Frontal cortex (tissue), 4 donors: ENCODE data around the gene MRGPRD. TPM values are rescaled to one million over a fixed set of nuclear protein-coding genes. Genes with fewer than 3 reads are reported as not detected.

Experiments
- DNase-seq, 2 donors: peaks; one replicate each; pipeline ENCODE4 v3.0.0; 2012; ENCODE audit warnings: low spot score in 2 of 2
- FAIRE-seq: peaks from 2 replicates; lab custom pipeline; 2012; peaks lifted over from hg19 to GRCh38; lab: Jason Lieb, UNC
- total RNA-seq: library from RNA; depleted of rRNA; stranded (reverse); fragments of >200 nt; gene quantifications from one replicate; pipeline ENCODE4 v1.2.3, GENCODE V29; 2014
- donor health status: control.
- donor health status: control.
- donor health status: control.

The MRGPRD gene
- total RNA-seq, 1 donor from 2014 or later: not detected

DNA sequence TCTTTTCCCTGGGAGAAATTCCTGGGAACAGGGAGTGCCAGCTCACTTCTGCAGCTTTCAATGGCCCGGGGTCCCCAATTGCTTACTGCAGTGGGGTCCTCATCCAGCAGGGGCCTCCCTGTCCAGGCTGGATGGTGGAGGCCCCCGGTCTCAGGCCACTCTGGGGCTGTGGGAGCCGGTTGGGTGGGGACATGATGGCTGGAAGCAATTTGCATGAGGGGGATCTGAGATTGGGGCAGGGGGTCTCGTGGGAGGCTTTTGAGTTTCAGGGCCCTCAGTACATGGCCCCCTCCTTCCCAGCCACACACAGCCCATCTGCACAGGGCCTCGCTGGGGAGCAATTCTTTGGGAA is 25.2 kb downstream of the MRGPRD start:
- no peak for DNase-seq
- FAIRE-seq: no peak

DNA sequence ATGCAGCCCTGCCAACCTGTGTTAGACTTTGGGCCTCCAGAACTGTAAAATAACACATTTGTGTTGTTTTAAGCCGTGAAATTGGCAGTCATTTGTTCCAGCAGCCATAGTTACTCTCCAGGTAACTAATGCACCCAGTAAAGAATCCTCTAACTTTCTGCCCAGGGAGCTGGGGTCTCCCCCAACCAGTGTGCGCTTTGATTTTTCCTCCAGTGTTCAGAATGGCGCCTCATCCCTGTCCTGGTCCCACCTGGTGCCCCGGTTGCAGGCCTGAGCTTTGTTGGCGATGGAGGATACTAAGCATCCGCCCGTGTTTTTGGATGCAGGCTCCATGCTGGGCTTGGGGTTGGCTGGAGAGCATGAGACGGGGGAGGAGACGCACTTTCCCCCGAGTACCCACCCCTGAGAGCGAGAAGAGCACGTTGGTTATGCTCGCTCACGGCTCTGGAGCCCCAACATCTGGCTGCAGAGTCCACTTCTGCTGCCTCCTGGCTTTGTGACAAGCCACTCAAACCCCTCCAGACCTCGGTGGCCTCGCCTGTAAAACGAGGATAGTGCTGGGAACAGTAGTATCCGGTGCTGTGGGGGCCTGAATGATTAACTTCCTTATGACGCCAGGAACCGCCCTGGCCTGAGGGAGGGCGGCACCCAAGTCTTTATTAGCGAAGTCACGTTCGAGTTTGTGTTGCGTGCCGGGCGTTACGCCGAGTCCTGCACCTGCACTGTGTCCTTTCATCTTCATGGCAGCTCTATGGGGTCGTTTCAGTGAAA is 25.8 kb downstream of the MRGPRD start:
- no peak for DNase-seq

DNA sequence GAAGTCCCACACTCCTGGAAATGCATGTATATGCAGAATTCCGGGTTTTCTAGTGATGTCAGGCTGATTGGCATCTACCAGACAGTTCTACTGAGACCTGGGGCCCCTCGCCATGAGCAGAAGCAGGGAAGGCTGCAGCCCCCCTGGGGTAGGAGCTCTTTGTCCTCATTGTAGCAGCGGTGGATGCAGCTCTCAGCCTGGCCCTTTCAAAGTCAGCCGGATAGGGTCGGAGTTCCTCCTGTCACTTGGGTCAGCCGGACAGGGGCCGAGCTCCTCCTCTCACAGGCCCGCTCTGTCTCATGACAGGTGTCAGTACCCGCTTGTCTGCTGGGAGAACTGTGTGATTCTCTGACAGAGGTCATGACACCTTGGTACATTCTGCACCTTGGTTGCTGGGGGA is 30.0 kb downstream of the MRGPRD start:
- no peak for DNase-seq
- no peak for FAIRE-seq

More for the DNA sequence above, 25.8 kb downstream of the MRGPRD start:
- FAIRE-seq: no peak

DNA sequence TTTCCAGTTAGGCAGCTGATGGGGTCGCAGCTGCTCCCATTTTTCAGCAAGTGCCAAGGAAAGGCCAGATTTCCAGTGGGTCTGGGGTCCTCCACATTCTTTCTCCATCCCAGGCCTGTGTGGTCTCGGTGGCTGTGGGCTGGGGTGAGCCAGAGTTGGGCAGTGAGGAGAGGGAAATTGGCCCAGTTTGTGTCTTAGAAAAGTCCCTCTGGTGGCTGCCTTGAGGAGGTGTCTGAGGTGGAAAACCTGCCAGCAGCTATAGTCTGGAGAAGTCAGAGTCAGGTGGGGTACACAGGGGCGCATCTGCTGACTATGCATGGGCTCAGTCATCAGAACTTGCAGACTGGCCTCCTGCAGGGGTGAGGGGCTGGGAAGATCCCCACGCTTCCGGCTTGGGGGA is 30.5 kb downstream of the MRGPRD start:
- DNase-seq: no peak
- no peak for FAIRE-seq

DNA sequence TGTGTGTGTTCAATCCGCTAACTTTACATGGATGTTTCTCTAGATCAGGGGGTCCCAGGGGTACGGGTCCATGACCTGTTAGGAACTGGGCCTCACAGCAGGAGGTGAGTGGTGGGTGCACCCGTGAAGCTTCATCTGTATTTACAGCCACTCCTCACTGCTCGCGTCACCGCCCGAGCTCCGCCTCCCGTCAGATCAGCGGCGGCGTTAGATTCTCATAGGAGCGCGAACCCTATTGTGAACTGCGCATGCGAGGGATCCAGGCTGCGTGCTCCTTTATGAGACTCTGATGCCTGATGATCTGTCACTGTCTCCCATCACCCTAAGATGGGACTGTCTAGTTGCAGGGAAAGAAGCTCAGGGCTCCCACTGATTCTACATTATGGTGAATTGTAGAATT is 31.9 kb downstream of the MRGPRD start:
- FAIRE-seq (no peak), DNase-seq (no peak)

DNA sequence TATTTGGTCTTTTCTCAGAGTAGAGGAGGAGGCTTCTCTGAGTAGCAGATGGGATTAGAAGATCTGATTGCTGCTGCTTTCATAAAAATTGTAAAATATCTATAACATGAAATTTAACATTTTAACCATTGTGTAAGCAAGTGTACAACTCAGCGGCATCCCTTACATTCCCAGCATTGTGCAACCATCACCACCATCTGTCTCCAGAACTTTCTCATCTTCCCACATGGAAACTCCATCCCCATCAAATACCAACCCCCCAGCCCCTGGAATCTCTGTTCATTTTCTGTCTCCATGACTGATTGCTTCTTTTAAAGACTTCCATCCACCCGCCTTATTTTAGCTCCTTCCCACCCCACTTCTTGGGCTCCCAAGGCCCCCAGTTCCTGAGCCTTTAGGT is 32.3 kb downstream of the MRGPRD start:
- DNase-seq (no peak), FAIRE-seq (no peak)

DNA sequence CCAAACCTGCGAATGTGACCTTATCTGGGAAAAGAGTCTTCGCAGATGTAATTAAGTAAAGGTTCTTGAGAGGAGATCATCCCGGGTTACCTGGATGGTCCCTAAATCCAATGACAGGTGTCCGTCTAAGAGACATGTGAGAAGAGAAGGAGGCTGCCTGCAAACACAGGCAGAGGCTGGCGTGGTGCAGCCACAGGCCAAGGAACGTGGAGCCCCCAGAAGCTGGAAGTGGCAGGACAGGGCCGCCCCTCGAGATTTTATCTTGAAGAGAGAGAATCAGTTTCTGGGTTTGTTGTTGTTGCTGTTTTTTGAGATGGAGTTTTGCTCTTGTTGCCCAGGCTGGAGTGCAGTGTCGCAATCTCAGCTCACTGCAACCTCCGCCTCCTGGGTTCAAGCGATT is 33.6 kb downstream of the MRGPRD start:
- FAIRE-seq: no peak
- no peak for DNase-seq

DNA sequence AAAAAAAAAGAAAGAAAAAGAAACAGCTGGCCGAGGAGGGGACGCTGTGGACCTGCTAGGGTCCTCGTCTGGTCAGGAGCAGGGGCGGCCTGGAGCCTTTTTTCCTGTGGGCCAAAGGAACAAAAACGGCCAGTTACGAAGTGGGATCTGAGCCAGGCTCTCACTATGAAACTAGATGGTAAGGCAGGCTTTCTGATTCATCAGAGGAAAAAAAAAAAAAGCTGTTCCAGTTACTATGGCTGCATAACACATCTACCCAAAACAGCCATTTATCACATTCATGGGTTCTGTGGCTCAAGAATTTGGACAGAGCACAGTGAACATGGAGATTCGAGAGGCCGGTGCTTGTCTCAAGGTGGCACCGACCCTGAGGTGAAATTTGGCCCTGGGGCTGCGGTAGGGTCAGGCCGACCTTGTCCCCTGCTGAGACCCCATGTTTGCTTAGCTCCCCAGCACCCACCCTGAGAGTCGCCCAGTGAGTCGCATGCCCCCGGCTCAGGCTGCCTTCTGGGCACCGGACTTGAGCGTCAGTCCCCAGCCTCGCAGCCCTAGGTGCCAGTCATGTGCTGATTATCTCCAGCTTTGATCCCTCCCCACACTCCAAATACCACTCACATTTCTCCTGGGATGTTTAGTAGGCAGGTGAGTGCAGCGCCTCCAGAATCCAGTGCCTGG is 34.2 kb downstream of the MRGPRD start:
- DNase-seq (peak in 1 of 2 donors; percentile 53), FAIRE-seq (no peak)

DNA sequence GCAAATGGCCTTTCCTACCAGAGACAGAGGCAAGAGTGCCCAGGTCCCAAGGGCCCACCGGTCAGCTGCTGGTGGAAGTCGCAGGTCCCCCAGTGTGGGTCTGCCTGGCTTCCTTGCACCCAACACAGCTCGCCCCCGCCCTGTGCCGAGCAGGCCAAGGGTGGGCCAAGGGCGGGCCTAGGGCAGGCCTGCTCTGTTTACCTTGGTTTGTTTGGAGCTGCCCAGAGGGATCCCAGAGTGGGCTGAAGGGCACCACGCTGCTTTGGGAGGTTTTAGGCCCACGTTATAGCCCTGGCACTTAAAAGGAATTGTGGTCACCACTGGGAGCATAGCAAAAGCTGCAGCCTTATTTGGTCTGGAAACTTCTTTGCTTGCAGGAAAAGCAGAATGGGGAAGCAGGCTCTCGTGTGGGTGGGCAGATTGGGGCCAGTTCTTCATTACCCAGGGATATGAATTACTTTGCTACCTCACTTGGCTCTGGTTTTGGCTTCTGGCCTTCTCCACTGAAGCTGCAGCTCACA is 38.0 kb downstream of the MRGPRD start:
- FAIRE-seq: no peak

DNA sequence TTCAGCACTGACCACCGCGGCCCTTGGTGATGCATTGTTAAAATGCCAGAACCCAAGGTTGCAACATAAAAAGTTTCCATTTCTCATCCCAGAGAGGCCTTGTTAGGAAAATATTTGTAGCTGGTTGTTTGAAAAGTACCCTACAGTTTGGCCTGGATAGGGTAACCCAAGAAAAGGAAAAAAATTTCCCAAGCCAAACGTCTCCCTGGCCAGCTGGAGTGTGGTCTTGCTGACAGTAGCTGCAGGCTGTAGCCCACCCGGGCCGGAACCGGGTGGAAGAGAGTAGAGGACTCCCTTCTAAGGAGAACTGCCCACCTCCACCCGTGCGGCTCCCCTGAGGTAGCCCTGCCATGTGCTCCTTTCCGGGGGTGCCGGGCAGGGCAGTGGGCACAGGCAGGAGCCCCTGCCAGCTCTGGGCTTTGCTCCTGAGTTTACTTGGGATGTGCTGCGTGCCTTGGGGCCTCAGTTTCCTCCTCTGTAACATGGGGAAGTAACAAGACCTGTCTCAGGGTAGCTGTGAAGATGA is 38.6 kb downstream of the MRGPRD start:
- no peak for FAIRE-seq
- no peak for DNase-seq

More for the DNA sequence above, 38.0 kb downstream of the MRGPRD start:
- DNase-seq: no peak

DNA sequence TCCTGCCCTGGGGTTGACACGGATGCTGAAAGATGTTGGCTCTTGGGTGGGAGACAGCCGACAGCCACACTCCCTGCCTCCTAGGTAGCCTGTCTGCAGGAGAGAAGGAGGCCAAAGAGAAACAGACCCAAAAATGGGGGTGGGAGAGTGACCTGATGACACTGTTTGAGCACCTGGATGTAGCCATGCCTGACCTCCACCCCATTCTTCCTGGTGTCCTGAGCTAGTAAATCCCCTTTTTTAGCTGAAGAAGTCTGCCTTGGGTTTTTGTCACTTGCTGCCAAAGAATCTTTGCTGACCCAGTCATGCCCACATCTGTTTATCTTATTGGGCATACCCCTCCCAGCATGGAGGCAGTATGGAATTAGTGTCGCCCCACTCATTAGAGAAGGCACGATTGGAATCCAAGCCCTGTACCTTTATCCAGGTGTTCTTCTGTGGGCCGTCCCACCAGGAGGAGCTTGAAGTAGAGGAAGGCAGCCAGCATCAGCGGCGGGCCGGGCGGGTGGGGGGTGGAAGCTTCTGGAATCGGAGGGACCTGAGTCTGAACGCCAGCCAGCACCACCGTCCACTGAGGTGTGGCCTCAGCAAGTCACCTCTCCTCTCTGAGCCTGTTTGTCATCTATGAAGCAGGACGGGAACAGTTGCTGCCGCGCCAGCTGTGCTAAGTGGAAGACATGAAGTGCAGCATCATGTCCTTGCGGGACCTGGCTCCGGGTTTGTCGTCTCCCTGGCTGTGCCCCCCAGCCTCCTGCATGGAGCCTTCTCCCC is 39.3 kb downstream of the MRGPRD start:
- no peak for FAIRE-seq
- no peak for DNase-seq

DNA sequence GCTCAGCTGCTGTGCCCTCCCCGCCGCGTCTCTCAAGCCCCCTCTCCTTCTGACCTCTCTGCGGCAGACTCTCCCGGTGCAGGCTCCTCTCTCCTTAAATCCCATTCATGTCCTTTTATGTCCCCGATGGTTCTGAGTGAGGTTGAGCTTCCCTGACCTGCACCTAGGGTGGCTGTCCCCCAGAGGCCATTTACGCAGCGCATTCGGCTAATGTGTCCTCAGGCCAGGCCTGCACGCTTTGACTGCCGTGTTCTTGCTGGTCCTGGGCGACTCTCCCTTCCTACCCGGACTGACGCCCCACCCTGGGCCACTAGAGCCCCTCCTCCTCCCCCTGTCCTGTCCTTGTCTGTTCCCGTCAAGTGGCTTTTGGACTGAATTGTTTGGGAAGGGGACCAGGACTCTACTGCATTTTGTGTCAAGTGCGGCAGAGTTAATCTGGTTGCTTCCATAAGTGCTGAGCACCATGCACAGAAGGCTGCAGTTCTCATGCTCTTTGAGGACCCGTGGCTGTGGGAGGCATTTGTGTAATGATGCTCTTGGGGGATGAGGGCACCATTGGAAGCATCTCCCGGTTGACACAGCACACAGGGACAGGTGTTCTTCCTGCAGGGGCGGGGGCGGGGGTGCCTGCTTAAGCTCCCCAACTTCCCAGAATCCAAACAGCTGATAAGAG is 40.0 kb downstream of the MRGPRD start:
- FAIRE-seq: no peak
- no peak for DNase-seq

DNA sequence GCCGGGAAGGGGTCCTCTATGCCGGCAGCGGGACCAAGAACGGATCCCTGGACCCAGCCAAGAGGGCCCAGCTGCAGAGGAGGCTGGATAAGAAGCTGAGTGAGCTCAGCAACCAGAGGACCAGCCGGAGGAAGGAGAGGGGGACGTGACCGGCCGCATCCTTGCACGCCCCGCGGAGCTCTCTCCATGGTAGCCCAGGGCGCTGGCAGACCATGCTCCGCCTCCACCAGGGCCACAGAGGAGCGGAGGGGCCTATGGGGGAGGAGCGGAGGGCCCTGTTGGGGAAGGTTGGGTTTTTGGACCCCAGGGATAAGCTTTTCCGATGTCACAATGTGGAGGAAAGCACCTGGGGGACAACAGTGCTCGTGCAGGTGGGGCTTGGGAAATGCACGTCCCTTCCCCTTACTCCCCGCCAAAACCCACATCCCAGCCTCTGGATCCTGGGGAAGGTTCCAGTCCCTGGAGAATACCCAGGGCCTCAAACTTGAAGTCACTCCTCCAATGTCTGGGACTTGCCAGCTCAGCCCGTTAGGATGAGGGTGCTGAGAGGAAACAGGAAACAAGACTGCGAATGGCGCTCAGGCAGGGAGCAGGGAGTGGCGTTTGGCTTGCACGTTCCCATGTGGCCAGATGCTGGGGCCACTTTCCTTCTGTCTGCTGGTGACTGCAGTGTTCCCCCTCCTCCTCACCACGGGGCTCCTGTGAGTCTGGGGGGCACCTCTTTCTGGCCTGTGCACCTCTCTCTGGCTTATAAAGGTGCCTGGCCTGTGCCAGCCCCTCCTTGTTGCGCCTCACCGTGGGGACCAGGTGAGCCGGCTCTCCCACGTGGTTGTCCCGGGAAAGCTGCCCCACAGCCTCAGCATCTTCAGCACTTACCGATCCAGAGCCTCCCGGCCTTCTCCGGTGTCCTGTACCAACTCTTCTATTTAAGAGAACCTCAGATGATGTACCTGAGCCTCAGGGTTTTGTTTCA is 40.9 kb downstream of the MRGPRD start:
- FAIRE-seq (no peak), DNase-seq (no peak)

DNA sequence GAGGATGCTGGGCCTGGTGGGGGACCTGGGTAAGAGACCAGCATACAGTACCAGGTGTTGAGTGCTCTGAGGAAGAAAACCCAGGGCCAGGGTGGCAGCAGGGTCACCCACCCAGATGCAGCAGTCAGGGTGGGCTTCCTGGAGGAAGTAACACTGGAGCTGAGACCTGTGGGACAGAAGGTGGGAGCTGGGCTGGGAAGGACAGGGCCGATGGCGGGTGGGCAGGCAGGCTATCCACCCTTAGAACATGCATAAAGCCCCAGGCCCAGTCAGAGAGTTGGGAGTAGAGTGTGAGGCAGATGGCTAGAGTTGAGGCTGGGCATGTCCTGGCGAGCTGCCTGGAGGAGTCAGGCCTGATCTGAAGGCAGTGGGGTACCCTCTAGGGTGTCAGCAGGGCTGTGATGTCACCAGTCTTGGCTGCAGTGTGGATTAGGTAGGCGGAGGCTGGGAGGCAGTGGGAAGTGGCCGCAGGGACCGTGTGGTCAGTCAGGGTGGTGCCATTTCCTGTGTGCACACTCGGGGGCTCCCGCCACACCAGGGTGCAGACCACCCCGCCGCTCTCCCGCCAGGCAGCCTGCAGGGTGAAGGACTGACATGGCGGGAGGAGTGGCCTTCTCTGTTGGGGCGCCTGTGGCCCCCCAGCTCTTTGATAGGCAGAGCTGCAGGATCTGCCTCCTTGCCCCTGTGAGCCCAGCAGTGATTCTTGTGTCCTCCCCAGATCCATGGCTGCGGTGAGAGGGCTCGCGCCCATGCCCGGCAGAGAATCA is 41.8 kb downstream of the MRGPRD start:
- FAIRE-seq (no peak), DNase-seq (no peak)

DNA sequence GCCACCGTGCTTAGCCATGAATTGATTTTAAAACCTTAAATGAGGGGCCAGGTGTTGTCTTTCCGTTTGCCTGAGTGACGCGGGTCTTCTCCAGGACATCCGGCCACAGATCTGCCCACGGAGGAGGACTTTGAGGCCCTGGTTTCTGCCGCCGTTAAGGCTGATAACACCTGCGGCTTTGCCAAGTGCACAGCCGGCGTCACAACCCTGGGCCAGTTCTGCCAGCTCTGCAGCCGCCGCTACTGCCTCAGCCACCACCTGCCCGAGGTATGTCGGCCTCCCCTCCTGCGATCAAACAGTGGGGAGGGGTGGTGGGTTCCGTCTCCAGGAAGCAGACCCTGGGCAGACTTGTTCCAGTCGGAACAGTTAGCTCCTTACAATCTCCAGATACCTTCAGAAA is 42.7 kb downstream of the MRGPRD start:
- no peak for DNase-seq
- no peak for FAIRE-seq

DNA sequence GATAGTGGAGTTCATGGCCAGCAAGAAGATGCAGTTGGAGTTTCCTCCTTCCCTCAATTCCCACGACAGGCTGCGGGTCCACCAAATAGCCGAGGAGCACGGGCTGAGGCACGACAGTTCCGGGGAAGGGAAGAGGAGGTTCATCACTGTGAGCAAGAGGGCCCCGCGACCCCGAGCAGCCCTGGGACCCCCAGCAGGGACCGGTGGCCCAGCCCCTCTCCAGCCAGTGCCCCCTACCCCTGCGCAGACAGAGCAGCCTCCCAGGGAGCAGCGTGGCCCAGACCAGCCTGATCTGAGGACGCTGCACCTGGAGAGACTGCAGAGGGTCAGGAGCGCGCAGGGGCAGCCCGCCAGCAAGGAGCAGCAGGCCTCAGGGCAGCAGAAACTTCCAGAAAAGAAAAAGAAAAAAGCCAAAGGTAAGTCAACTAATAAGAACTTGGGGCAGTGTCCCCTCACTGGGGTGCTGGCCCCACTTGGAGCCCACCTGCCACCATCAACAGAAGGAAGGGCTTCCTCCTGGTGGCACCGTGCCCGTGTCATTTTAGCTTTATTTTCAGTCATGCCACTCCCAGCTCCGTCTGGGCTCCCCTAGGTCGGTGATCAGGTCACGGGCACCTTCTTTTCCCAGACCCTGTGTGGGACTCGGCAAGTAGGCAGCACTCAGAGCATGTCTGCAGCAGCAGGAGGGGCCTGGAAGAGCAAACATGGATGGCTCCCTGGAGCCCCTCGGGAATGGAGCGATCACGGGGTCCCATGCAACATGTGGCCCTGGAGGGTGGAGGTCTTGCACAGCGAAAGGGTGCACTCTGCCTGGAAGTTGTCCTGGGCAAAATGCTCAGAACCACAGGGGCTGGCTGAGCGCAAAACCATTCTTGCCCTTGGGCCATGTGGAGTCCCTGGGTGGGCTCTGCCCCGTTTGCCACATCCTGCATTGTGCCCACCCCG is 43.8 kb downstream of the MRGPRD start:
- no peak for DNase-seq
- FAIRE-seq: no peak

DNA sequence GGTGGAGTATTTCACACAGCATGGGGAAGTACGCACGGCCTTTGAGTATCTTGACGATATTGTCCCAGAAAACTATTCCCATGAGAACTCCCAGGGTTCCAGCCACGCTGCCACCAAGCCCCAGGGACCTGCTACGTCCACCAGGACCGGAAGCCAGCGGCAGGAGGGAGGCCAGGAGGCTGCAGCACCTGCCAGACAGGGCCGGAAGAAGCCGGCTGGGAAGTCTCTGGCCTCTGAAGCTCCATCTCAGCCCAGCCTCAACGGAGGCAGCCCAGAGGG is 44.5 kb downstream of the MRGPRD start:
- FAIRE-seq: no peak
- DNase-seq: no peak
